GM10847 (cell line): ENCODE measurements around the gene KCNQ1OT1.

Experiments used
- POLR2A ChIP-seq: IDR thresholded peaks from 2 replicates; pipeline ENCODE4 v1.6.1; 2011; ENCODE audit not compliant: insufficient read length; ENCODE audit errors: extremely low read depth

Gene KCNQ1OT1

DNA sequence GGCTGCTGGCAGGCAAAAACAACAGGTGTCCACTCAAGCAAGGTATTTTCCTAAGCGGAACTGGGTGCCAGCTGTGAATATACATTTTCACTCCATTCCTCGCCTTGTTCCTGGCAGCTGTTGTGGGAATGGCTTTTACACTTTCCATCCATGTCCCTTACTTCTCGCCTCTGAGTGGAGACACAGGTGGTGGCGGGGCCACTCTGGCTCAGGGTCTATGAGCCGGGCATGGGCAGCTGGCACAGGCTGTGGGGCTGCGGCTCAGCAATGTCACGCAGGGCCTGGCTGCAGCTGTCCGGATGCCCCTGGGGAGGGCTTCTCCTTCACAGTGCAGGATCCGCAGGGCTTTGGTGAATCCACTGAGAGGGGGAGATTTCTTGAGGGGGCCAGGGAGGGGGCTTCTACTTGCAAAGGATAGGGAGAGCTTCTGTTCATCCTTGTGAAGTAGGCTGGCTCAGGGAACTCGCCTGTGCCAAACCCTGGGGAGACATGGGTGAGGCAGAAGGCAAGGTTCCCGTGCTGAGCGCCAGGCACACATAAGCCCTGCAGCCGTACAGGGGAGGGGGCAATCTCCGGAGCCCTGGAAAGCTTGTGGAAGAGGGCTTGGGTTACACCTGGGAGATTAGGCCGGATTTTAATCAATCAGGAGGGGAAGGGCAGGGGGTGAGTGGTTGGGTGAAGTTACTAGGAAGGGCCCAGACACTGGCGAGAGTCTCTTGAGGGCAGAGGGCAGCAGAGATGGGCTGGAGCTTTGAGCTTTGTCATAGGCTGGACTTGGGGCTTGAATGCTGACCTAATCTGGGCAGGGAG, 45.7 kb downstream of the KCNQ1OT1 start:
- TF ChIP-seq POLR2A = no peak

DNA sequence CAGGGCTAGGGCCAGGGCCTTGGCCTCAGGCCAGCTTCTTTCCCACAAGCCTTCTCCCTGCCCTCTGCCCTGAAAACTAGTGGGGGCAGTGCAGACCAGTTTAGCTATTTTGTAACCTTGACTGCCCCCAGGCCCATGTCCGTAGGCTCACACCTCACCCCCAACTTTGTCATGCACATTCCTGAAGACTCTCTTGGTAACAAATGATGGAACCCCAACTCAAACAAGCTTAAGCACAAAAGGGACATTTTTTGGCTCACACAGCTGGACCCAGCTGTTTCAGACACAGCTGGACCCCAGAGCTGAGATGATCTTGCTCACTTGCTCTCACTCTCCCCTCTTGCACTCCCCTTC, 46.6 kb downstream of the KCNQ1OT1 start:
- TF ChIP-seq POLR2A = no peak

DNA sequence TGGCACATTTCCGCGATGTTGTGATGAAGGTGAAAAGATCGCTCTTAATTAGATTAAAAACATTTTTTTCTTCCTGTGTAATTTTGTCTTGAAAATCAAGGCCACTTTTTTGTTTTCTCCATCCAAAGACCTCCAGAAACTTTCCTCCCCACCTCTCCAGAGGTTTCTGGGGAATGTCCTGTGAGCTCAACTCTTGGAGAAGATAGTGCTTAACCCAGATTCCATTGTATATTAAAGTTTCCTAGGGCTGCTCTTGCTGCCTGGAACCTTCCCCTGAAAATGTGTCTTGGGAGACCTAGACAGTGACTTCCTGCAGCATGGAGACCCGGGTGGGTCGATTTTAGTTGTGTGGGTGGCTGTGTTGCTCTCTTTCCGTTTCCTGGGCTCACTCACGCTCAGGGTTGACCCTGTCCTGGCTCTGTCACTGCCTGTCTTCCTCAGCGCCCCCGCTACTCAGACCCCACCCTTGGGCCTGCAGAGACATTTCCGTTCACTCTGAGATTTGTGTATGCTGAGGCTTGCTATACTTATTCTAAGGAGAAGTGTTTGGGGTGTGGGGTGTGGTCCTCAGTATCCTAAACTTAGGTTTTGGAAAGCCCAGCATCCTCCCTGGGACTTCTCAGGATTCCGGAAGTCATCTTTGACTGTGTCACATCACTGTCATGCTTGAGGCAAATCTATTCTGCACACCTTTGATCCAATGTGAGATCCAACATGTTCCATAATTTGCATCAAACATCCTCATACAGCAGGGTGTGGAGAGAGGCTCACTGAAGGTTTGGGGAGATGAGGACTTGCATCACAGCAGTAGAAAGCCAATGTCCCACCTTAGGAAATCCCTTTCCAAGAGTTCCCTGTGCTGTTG, 47.2 kb downstream of the KCNQ1OT1 start:
- TF ChIP-seq POLR2A = no peak

DNA sequence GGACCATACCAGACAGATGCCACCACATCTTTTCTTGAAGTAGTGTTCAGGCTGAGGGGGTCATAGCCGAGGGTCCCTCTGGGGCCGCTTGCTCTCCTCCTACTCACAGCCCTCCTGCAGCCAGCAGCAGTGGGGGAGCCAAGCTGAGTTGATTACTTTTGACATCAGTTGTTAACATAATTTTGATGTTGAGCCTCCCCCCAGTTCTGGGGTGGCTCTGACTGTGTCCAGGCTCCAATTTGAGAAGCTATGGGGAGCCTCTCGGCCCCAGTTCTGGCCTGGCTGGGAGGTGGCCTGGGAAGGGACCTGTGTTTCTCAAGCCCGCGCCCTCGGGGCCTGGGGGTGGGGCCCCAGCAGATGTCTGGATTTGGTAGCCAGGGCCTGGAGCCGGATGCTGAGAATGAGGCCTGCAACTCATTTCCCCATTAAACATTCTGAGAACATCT, 47.9 kb downstream of the KCNQ1OT1 start:
- TF ChIP-seq POLR2A = no peak

DNA sequence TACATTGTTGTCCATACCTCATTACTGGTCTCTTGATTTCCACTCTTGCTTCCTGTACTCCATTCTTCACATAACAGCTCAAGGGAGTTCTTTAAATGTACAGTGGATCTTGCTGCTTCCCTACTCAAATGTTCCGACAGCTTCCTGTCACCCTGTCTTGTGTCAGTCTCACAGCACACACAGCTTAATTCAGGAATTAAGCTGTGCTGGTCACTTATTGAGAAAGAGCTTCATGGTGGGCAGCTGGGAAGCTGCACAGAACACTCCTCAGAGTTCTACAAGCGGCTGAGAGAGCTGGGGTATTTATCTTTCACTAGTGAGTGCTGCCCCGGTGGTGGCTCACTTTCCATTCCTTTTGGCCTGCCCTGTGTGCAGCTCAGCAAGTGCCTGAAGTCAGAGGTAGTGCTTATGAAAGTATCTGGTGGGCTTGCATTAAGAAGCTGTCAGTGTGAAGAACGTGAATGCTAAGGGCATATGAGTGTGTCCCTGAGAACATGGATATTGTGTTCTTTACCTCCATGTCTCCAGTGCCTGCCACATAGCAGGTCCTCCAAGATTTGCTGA, 48.7 kb downstream of the KCNQ1OT1 start:
- no peak for TF ChIP-seq POLR2A

- no peak for TF ChIP-seq POLR2A
These were observed 49.4 kb downstream of the KCNQ1OT1 start for GRCh38 chr11:2650343-2650867.

- no peak for TF ChIP-seq POLR2A
These were observed 49.9 kb downstream of the KCNQ1OT1 start for GRCh38 chr11:2649848-2650247.

- no peak for TF ChIP-seq POLR2A
These were observed 50.4 kb downstream of the KCNQ1OT1 start for GRCh38 chr11:2649400-2649799.

DNA sequence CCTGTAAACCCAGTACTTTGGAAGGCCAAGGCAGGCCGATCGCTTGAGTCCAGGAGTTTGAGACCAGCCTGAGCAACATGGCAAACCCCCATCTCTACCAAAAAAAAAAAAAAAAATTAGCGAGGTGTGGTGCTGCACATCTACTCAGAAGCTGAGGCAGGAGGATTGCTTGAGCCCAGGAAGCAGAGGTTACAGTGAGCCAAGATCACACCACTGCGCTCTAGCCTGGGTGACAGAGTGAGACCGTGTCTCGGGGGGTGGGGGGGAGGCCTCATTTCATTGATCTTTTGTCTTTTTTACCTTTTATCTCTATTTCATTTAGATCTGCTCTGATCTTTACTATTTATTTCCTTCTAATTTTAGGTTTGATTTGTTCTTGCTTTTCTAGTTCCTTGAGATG, 51.8 kb downstream of the KCNQ1OT1 start:
- TF ChIP-seq POLR2A = no peak

DNA sequence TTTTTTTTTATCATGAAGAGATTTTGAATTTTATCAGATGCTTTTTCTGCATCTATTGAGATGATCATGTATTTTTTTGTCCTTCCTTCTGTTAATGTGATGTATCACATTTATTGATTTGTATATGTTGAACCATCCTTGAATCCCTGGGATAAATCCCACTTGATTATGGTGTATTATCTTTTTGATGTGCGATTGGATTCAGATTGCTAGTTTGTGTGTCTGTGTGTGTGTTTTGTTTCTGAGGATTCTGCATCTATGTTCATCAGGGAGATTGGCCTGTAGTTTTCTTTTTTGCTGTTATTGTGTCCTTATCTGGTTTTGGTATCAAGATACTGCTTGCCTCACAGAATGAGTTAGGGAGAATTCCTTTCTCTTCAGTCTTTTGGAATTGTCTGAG, 52.6 kb downstream of the KCNQ1OT1 start:
- no peak for TF ChIP-seq POLR2A

GRCh38 chr11:2645779-2646118, 54.0 kb downstream of the KCNQ1OT1 start:
- TF ChIP-seq POLR2A = no peak

DNA sequence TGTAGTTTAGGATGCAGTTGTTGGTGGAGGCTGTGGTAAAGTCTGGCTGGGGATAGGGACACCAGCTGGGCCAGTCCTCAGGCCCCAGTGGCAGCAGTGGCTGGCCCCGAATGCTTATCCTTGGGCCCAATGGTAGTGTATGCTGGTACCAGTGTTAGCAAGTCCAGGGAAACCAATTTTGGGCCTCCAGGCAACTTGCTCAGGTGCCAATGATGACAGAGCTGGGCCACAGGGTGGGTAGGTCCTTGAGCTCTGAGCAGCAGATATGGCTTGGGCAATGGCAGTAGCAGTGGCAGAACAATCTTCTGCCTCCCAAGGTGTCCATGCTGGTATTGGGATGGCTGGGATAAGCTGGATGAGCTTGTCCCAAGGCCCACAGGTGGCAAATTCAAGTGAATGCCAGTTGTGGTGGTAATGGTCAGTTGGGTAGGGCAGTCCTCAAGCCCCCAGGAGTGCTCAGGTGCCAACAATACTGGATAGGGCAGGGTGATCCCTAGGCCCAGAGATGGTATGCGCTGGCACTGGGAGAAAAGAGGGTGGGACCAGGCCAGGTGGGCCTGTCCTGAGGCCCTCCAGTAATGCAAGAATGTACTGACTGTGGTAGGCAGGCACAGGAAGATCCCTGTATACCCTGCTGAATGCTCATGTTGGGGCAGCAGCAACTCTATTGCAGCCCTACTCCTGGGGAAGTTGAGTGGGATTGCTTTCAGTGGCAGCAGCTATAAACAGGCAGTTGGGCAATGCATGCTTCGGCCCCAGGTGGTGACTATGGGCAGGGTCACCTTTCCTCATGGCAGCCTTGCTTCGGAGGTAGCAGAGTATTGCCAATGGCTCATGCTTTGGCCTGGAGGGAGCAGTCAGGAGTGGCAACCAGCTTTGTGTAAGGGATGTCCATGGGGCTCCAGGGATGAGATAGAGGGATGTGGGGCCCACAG, 54.7 kb downstream of the KCNQ1OT1 start:
- no peak for TF ChIP-seq POLR2A

GRCh38 chr11:2643746-2644145, 56.0 kb downstream of the KCNQ1OT1 start:
- TF ChIP-seq POLR2A = no peak

DNA sequence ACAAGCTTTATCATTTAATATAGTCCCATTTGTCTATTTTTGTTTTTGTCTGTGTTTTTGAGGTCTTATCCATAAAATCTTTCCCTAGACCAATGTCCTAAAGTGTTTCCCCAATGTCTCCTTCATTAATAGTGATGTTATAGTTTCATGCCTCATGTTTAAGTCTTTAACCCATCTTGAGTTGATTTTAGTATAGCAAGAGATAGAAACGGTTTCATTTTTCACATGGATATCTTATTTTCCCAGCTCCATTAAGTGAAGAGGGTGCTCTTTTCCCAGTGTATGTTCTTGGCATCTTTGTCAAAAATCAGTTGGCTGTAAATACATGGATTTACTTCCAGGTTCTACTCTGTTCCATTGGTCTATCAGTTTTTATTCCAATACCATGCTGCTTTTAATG, 58.2 kb downstream of the KCNQ1OT1 start:
- TF ChIP-seq POLR2A = no peak

DNA sequence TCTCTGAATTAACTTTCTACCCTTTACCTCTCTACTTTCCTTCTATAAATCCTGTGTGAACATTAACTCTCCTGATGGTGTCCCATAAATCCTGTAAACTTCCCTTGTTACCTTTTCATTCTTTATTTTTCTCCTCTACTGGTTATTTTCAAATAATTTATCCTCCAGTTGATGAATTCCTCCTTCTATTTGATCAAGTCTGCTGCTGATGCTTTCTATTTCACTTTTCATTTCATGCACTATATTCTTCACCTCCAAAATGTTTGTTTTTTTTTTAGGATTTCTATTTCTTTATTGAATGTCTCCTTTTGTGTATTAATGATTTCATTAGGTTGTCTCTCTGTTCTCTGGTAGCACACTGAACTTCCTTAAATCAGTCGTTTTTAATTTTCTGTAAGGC, 68.6 kb downstream of the KCNQ1OT1 start:
- TF ChIP-seq POLR2A = no peak
